ENCODE data around the gene MRPS17. TPM values are rescaled to one million over a fixed set of nuclear protein-coding genes. Genes with fewer than 3 reads are reported as not detected.

MRPS17 gene
- total and polyA plus RNA-seq, 11 donors: 14.8 to 28.1 (median 19.0) TPM

DNA sequence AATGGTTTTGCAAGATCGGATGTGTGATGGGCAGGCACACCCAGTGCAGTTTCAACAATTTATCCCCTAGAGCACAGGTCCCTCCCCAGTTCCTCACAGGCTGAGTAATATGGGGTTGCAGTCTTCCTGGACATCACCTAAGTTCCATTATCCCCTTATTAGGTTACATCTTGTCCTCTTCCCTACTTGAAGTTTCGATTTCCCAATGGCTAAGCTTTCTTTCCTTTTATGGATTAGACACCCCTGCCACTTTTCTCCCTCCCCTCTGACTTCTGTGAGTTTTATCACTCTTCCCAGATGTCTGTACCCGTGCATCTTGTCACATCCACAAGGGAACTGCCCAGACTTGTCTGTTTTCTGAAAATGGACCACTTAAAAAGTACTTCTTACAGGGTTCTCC lies 10.3 kb downstream of the MRPS17 start:
- Histone ChIP-seq H3K27ac (no peak overlapping the region), H3K36me3 (peaks cover 0 to 9% (median 2%) of the 10 kb centered on the region in 9 donors), H3K4me1 (peaks cover 0 to 30% (median 13%) of the 10 kb centered on the region in 12 donors), H3K9me3 (no peaks in the 10 kb centered on the region), H3K4me3 (no peak overlapping the region), H3K27me3 (no peaks in the 10 kb centered on the region)
- TF ChIP-seq, protein P1, sequence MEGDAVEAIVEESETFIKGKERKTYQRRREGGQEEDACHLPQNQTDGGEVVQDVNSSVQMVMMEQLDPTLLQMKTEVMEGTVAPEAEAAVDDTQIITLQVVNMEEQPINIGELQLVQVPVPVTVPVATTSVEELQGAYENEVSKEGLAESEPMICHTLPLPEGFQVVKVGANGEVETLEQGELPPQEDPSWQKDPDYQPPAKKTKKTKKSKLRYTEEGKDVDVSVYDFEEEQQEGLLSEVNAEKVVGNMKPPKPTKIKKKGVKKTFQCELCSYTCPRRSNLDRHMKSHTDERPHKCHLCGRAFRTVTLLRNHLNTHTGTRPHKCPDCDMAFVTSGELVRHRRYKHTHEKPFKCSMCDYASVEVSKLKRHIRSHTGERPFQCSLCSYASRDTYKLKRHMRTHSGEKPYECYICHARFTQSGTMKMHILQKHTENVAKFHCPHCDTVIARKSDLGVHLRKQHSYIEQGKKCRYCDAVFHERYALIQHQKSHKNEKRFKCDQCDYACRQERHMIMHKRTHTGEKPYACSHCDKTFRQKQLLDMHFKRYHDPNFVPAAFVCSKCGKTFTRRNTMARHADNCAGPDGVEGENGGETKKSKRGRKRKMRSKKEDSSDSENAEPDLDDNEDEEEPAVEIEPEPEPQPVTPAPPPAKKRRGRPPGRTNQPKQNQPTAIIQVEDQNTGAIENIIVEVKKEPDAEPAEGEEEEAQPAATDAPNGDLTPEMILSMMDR (IDR thresholded peaks at IDR 0.05): no peak
- TF ChIP-seq POLR2A (IDR thresholded peaks at IDR 0.05): no peak
- DNase-seq (no peak), ATAC-seq (no peak)
- 75 to 85% (median 83%) methylated on average over 3 of the region's 3 CpGs for WGBS, 4 donors
- intact Hi-C loops (cut with DNase I): loop anchor here in 7 of 10 donors (5.0 to 10.0 kb wide), 9 partner anchors 70 to 597 kb away; partner anchors contain the start of genes ZNF713 (in 4 of the 7), VOPP1 (in 2 of the 7), LANCL2 (in 1 of the 7) and SUMF2 (in 1 of the 7)

DNA sequence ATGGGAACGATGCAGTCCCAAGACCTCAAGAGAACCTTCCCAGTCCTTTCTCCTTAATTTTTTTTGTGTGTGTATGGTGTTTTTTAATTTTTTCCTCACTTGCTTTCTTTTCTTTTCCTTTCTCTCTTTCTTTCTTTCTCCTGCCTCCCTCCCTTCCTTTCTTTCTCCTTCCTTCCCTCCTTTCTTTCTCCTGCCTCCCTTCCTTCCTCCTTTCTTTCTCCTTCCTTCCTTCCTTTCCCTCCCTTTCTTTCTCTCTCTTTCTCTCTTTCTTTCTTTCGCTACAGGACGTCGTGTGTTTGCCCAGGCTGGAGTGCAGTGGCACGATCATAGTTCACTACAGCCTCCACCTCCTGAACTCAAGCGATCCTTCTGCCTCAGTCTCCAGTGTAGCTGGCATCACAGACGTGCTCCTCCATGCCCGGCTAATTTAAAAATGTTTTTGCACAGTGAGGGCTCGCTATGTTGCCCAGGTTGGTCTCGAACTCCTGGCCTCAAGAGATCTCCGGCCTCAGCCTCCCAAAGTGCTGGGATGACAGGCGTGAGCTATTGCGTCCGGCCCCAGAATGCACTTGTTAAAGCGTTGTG lies 12.0 kb downstream of the MRPS17 start:
- peak in 1 of 5 donors; percentile 28 for DNase-seq
- H3K4me3 ChIP-seq: peak overlapping the region in 11 of 12 donors; percentile 31 to 84 (median 69)
- 73 to 80% (median 78%) methylated on average over 15 of the region's 15 CpGs for WGBS, 4 donors
- H3K36me3 ChIP-seq: peaks cover 0 to 10% (median 2%) of the 10 kb centered on the region in 9 donors
- no peak for TF ChIP-seq POLR2A (IDR thresholded peaks at IDR 0.05)
- TF ChIP-seq, protein P1 (IDR thresholded peaks at IDR 0.05): no peak
- H3K9me3 ChIP-seq: no peaks in the 10 kb centered on the region
- intact Hi-C loops (cut with DNase I): loop anchor here in 8 of 10 donors (1.0 to 10.0 kb wide), 13 partner anchors 12 to 599 kb away; partner anchors contain the start of genes ZNF713 (in 5 of the 8), VOPP1 (in 2 of the 8), CCT6A (in 1 of the 8) and LANCL2 (in 1 of the 8)
- no peaks in the 10 kb centered on the region for H3K27me3 ChIP-seq
- peak overlapping the region; percentile 86 to 99 (median 95) for H3K27ac ChIP-seq
- H3K4me1 ChIP-seq: peaks cover 0 to 40% (median 13%) of the 10 kb centered on the region in 12 donors
- no peak for ATAC-seq

DNA sequence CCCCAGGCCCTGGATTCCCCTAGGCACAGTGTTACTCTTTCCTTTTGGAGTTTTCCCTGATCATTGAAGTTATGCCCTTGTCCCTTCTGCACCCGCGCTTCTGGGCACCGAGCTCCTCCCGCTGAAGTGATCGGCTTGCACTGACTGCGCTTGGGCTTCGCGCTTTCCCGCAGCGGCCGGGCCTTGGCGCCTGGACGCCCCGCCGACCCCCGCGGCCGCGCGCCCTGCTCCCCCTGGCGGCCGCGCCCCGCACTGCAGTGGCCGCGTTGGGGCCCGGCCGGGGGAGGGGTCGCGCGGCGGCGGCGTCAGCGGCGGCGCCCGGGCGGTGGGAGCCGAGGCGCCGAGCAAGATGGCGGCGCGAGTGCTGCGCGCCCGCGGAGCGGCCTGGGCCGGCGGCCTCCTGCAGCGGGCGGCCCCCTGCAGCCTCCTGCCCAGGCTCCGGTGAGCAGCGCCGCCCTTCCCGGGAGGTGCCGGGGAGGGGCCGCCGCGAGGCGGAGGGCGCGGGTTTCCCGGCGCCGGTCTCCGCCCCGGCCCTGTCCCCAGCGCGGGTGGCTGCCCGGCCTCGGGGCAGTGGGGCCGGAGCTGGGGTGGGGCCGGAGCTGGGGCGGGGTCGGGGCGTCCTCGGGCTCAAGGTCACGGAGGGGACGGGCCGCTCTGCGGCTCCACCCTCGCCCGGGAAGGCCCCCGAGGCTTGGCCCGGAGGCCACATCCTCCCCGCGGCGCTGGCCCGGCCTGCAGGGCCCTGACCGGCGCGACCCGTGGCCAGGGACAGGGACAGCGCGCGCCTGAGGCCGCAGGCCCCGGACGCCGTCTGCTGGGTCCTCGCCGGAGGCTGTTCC lies 12.8 kb downstream of the MRPS17 start, which contains the start of gene NIPSNAP2:
TSS of gene NIPSNAP2 (plus strand) at position 325 of the 839 bp plus-strand sequence. CDS start at position 350, 25 bp downstream.
- WGBS, 4 donors: 1 to 2% (median 1%) methylated on average over 26 to 105 of the region's 105 CpGs

More for the DNA sequence above, 12.8 kb downstream of the MRPS17 start, which contains the start of gene NIPSNAP2:
- H3K9me3 ChIP-seq: no peaks in the 10 kb centered on the region
- TF ChIP-seq, protein P1 (IDR thresholded peaks at IDR 0.05): peak; percentile 12 to 70 (median 50)
- TF ChIP-seq POLR2A (IDR thresholded peaks at IDR 0.05): peak in 1 of 2 donors; percentile 86
- ATAC-seq: peak; percentile 87 to 97 (median 94)
- peaks cover 0 to 12% (median 2%) of the 10 kb centered on the region in 9 donors for H3K36me3 ChIP-seq
- H3K27ac ChIP-seq: peak within 1 kb of the TSS; percentile 86 to 99 (median 96)
- intact Hi-C loops (cut with DNase I): loop anchor here in 8 of 10 donors (1.0 to 10.0 kb wide), 14 partner anchors 13 to 600 kb away; partner anchors contain the start of genes ZNF713 (in 5 of the 8), VOPP1 (in 2 of the 8), CCT6A (in 1 of the 8) and LANCL2 (in 1 of the 8)
- DNase-seq: peak; percentile 90 to 95 (median 91)
- no peaks in the 10 kb centered on the region for H3K27me3 ChIP-seq
- peaks cover 0 to 48% (median 17%) of the 10 kb centered on the region in 12 donors for H3K4me1 ChIP-seq
- H3K4me3 ChIP-seq: peak within 1 kb of the TSS; percentile 45 to 84 (median 69)

All from heart left ventricle (tissue), 16 donors.